ENCODE measurements around the gene MAN1A1.
"Not testable (repeated sequence)": the region's sequence is repeated elsewhere in the genome, so short reads cannot be mapped to it uniquely, and the experiment has no call there.

MAN1A1 gene

DNA sequence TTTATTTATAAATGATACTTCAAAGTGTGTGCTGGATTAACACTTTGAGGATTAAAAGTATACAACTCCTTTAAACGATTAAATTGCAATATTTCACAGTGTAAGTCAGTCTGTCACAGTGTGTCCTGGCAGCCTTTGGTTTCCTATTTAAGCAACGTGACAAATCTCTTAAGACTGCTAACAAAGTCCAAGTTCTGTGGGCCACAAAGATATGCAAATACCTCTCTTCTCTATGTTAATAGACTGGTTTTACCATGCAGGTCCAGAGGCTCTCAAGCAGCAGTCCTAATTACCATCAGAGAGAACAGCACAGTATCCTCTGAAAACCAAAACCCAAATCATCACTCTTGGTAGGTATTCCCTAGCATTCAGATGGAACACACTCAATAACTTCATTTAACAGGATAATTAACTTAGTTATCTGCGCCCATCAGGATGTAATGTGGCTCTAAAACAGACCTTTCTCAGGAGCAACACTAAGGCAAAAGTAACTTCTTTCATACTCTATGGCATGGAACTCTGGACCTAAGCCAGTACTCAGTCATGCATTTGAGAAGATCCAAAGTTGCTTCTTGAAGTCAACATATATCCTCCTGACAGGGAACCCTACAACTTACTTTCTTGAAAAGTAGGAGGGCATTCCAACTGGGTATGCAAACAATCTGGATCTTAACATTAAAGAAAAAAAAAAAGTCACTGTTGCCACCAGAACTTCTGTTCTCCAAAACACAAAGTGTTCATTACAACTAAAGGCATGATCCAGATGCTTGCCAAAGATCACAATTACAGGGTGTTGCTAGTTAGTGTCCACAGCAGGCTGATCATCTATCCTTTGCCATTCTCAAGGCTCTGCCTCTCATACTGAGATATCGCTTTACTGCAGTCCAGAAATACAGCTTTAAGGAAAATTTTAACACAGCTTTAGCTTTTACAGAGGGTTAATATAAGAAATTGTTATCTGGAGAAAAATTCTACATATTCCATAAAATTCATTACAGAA, 53.2 kb downstream of the MAN1A1 start:
- H3K4me3 ChIP-seq (ENCODE audit: low read length) = no peak overlapping the region
- TF ChIP-seq, protein P1, sequence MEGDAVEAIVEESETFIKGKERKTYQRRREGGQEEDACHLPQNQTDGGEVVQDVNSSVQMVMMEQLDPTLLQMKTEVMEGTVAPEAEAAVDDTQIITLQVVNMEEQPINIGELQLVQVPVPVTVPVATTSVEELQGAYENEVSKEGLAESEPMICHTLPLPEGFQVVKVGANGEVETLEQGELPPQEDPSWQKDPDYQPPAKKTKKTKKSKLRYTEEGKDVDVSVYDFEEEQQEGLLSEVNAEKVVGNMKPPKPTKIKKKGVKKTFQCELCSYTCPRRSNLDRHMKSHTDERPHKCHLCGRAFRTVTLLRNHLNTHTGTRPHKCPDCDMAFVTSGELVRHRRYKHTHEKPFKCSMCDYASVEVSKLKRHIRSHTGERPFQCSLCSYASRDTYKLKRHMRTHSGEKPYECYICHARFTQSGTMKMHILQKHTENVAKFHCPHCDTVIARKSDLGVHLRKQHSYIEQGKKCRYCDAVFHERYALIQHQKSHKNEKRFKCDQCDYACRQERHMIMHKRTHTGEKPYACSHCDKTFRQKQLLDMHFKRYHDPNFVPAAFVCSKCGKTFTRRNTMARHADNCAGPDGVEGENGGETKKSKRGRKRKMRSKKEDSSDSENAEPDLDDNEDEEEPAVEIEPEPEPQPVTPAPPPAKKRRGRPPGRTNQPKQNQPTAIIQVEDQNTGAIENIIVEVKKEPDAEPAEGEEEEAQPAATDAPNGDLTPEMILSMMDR (conservative IDR thresholded peaks at IDR 0.05; ENCODE audit: low read depth, low read length) = no peak
- no peak for DNase-seq (ENCODE audit: low read depth)

DNA sequence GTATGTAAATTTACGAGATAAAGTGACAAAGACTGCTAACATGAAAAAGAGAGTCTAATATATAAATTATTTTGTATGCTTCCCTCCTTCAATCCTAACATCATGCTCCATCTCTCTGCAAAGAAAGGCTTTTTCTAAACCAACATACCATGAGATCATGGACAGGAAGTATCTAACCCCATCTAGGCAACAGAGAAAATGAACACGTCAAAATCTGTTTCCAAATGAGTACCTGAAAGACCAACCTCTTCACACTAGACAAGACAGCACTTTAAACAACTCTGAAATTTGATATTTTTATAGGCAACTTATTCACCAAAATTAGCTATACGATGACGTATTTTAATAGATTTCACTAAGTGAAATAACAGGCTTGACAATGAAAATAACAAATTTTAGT, 54.6 kb downstream of the MAN1A1 start:
- no peak for DNase-seq (ENCODE audit: low read depth)
- H3K4me3 ChIP-seq (ENCODE audit: low read length) = no peak overlapping the region
- TF ChIP-seq, protein P1 (conservative IDR thresholded peaks at IDR 0.05; ENCODE audit: low read depth, low read length) = no peak

DNA sequence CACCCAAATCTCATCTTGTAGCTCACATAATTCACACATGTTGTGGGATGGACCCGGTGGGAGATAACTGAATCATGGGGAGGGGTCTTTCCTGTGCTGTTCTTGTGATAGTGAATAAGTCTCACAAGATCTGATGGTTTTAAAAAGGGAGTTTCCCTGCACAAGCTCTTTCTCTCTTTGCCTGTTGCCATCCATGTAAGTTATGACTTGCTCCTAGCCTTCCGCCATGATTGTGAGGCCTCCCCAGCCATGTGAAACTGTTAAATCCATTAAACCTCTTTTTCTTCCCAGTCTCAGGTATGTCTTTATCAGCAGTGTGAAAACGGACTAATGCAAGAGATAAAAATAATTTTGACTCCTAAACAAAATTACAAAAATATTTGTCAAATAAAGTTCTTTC, 58.5 kb downstream of the MAN1A1 start:
- DNase-seq (ENCODE audit: low read depth); H3K4me3 ChIP-seq (ENCODE audit: low read length): not testable (repeated sequence)

DNA sequence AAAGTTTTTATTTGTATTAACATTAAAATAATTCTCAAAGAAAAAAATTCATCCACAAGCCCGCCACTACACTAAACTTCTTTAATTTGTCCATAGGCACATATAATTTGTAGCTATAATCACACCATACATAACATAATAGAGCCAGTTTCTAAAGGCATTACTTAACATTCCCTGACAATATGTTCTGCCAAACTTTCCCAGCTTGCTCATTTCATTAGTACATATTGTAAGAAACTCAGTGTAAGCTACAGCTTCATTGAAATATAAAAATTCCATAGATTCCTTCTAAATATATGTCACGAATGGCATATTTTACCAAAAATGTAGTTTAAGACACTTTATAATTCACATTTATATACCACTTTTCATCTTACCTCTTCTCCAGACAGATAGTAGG, 59.3 kb downstream of the MAN1A1 start:
- TF ChIP-seq, protein P1 (conservative IDR thresholded peaks at IDR 0.05; ENCODE audit: low read depth, low read length) = no peak
- no peak for DNase-seq (ENCODE audit: low read depth)
- no peak overlapping the region for H3K4me3 ChIP-seq (ENCODE audit: low read length)

DNA sequence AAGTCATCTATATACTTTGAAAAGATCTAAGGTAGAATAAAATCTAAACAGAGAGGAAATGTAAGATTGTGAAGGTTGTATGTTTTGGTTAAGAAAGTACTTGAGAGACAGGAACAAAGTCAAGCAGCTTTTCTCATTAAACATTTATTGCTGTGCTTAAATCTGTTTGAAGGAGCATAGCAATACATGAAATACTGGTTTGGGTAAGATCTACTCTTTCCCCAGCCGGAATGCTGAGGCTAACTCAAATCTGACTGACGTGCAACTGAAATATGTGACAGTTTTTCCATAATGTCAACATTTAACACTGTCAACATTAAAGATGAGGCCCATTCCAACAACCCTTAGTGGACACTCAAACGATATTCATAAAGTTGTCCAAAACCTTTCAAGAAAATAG, 59.9 kb downstream of the MAN1A1 start:
- no peak for DNase-seq (ENCODE audit: low read depth)

DNA sequence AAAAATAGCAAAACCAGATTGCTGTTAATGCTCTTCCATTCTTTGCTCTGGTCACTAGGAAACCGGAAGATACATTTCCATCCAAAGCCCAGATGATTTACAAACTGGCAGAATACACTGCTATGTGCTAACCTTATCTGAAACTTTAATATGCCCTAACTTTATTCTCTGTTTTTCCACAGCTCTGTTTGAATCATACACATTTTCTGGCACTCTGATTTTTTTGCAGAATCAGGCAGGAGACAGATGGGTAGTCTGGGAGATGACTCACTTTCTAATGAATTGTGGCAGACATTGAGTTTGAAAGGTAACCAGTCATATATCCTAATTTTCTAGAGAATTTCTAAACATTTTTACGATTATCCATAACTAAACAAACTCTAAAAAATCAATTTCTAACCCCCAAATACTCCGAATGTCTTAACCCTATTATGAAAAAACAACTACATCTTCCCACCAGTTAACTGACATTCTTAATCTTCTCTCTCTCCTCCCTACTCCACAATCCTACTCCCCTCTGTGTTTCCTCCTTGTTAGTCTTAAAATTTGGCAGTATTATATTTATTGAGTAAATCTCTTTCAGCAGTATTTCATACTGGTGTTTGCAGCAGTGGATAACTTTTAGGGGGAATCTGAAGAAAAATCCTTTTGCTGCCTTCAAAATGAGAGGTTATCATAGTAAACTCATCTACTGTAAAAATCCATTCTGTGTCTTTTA, 63.5 kb downstream of the MAN1A1 start:
- DNase-seq (ENCODE audit: low read depth) = no peak
- no peak overlapping the region for H3K4me3 ChIP-seq (ENCODE audit: low read length)
- TF ChIP-seq, protein P1 (conservative IDR thresholded peaks at IDR 0.05; ENCODE audit: low read depth, low read length) = no peak

More for the DNA sequence above, 59.9 kb downstream of the MAN1A1 start:
- H3K4me3 ChIP-seq (ENCODE audit: low read length) = no peak overlapping the region
- TF ChIP-seq, protein P1 (conservative IDR thresholded peaks at IDR 0.05; ENCODE audit: low read depth, low read length) = no peak

DNA sequence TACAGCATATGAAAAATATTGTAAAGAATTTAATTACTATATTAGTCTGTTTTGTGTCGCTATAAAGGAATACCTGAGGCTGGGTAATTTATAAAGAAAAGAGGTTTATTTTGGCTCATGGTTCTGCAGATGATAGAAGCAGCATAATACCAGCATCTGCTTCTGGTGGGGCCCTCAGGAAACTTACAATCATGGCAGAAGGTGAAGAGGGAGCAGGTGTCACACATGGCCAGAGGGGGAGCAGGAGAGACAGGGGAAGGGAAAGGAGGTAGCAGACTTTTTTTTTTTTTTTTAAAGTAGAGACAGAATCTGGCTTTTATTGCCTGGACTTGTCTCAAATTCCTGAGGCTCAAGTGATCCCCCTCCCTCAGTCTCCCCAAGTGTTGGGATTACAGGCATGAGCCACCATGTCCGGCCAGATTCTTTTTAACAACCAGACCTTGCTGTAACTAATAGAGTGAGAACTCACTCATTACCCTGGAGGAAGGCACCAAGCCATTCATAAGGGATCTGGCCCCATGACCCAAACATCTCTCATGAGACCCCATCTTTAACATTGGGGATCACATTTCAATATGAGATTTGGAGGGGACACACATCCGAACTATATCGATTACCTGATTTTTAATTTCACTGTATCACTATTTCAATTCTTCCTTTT, 64.6 kb downstream of the MAN1A1 start:
- H3K4me3 ChIP-seq (ENCODE audit: low read length) = no peak overlapping the region
- TF ChIP-seq, protein P1 (conservative IDR thresholded peaks at IDR 0.05; ENCODE audit: low read depth, low read length) = peak; percentile 32
- DNase-seq (ENCODE audit: low read depth) = no peak
